Common myeloid progenitor, CD34-positive (primary cell): ENCODE measurements around the gene CHST4.

Experiments
- CTCF ChIA-PET: fragments of 350-600 bp; sonication (Branson Sonifier 250); formaldehyde crosslinking; loops from one replicate; lab custom pipeline; 2021; ENCODE audit warnings: antibody characterized with exemption; lab: Charles Lee
- POLR2A ChIA-PET: fragments of 350-600 bp; sonication (Branson Sonifier 250); formaldehyde crosslinking; loops from one replicate; lab custom pipeline; 2021; ENCODE audit warnings: antibody characterized with exemption; lab: Charles Lee
- DNase-seq, 3 donors: peaks; one replicate each; pipeline versions ENCODE4 v3.0.0 to v3.0.0-alpha.2; 2013
- H3K27ac ChIP-seq, 2 experiments: 1 replicate in 1 of 2; 2 replicates in 1 of 2; pipeline ENCODE4 v1.7.0; 2013; ENCODE audit warnings: inconsistent platforms in 2 of 2, low read length in 2 of 2, mild to moderate bottlenecking in 2 of 2, low read depth in 1 of 2, moderate library complexity in 1 of 2; ENCODE audit not compliant: severe bottlenecking in 2 of 2, insufficient read depth in 1 of 2, poor library complexity in 1 of 2
- H3K27me3 ChIP-seq, 5 experiments: replicated peaks in 2 of 5; 1 replicate in 3 of 5; 2 replicates in 2 of 5; pipeline versions ENCODE4 v1.6.1 to v1.7.0; 2013; ENCODE audit warnings: low read length in 4 of 5, mild to moderate bottlenecking in 2 of 5, moderate library complexity in 2 of 5, inconsistent platforms in 1 of 5; ENCODE audit not compliant: insufficient read depth in 5 of 5, control insufficient read depth in 4 of 5
- H3K36me3 ChIP-seq, 4 experiments: 1 replicate in 2 of 4; 2 replicates in 2 of 4; pipeline versions ENCODE4 v1.6.1 to v1.7.0; 2013; ENCODE audit warnings: low read length in 3 of 4, control low read depth in 1 of 4, mild to moderate bottlenecking in 1 of 4; ENCODE audit not compliant: control insufficient read depth in 4 of 4, insufficient read depth in 4 of 4
- H3K4me1 ChIP-seq, 4 experiments: 1 replicate in 3 of 4; 2 replicates in 1 of 4; pipeline versions ENCODE4 v1.6.1 to v1.7.1; 2013; ENCODE audit warnings: low read length in 3 of 4, mild to moderate bottlenecking in 3 of 4, control low read depth in 1 of 4, inconsistent platforms in 1 of 4, moderate library complexity in 1 of 4; ENCODE audit not compliant: control insufficient read depth in 4 of 4, insufficient read depth in 4 of 4; ENCODE audit errors: control extremely low read depth in 1 of 4
- H3K4me3 ChIP-seq, 7 experiments: 1 replicate in 4 of 7; 2 replicates in 3 of 7; pipeline versions ENCODE4 v1.5.1 to v1.7.0; 2013; ENCODE audit warnings: mild to moderate bottlenecking in 7 of 7, low read length in 6 of 7, moderate library complexity in 6 of 7, inconsistent platforms in 2 of 7, low read depth in 2 of 7, control low read depth in 1 of 7; ENCODE audit not compliant: insufficient read depth in 4 of 7, control insufficient read depth in 1 of 7; ENCODE audit errors: extremely low read depth in 1 of 7
- H3K9me3 ChIP-seq, 5 experiments: 1 replicate in 4 of 5; 2 replicates in 1 of 5; pipeline versions ENCODE4 v1.6.1 to v1.7.1; 2013; ENCODE audit warnings: low read length in 4 of 5, mild to moderate bottlenecking in 2 of 5, inconsistent platforms in 1 of 5, low read depth in 1 of 5, moderate library complexity in 1 of 5; ENCODE audit not compliant: control insufficient read depth in 4 of 5, insufficient read depth in 2 of 5; ENCODE audit errors: control extremely low read depth in 1 of 5
- WGBS: methylation state at CpG from one replicate; pipeline ENCODE4 v1.1.5; 2013; ENCODE audit not compliant: insufficient coverage; 5-methylcytosine and 5-hydroxymethylcytosine counted together

Gene CHST4

GRCh38 chr16:71565812-71566700, 39.8 kb downstream of the CHST4 start:
- Histone ChIP-seq H3K9me3 (peaks cover 0 to 4% (median 2%) of the 10 kb centered on the region in 5 experiments), H3K27me3 (peaks cover 0 to 6% (median 0%) of the 10 kb centered on the region in 5 experiments), H3K4me1 (peaks cover 0 to 17% (median 9%) of the 10 kb centered on the region in 4 experiments), H3K4me3 (peak overlapping the region in 5 of 7 experiments; percentile 63 to 85 (median 76)), H3K27ac (peak overlapping the region in 1 of 2 experiments; percentile 80), H3K36me3 (no peaks in the 10 kb centered on the region)
- CTCF ChIA-PET, result interaction anchor here (2.1 kb wide), 1 partner anchor 44 kb away, joined by 20 read pairs; no protein-coding TSS in a partner anchor
- 73% methylated on average over 7 of the region's 9 CpGs for WGBS
- peak in 2 of 3 donors; percentile 36 to 39 for DNase-seq
- POLR2A ChIA-PET, result no interaction called here

- POLR2A ChIA-PET, result no interaction called here
- peaks cover 0 to 8% (median 0%) of the 10 kb centered on the region in 5 experiments for H3K27me3 ChIP-seq
- 100% methylated on average over 8 of the region's 8 CpGs for WGBS
- H3K9me3 ChIP-seq, result no peaks in the 10 kb centered on the region
- DNase-seq, result no peak
- CTCF ChIA-PET, result no interaction called here
- no peak overlapping the region for H3K4me3 ChIP-seq
- H3K4me1 ChIP-seq, result peaks cover 0 to 17% (median 9%) of the 10 kb centered on the region in 4 experiments
- H3K27ac ChIP-seq, result no peak overlapping the region
- no peaks in the 10 kb centered on the region for H3K36me3 ChIP-seq
Observed at GRCh38 chr16:71567931-71568330, 41.7 kb downstream of the CHST4 start.

DNA sequence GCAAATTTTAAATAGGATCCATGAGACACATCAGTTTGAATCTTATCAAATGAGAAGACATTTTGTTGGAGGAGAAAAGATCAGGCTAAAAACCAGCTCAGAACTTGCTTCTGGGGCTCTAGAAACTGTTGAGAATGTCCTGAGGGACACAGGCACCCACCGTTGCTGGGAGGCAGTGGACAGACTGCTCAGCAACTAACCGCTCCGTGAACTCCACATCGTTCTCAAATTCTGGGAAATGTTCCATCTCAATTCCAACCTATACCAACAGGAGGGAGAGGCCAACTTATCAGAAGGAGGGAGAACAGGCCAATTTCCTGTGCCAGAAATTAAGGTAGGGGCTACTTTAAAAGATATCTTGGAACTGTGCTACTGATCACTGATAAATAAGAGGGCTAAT, 42.3 kb downstream of the CHST4 start:
- H3K36me3 ChIP-seq, result no peaks in the 10 kb centered on the region
- 100% methylated on average over 2 of the region's 4 CpGs for WGBS
- H3K27ac ChIP-seq, result no peak overlapping the region
- ChIA-PET CTCF (no interaction called here), POLR2A (no interaction called here)
- no peaks in the 10 kb centered on the region for H3K9me3 ChIP-seq
- peaks cover 0 to 17% (median 9%) of the 10 kb centered on the region in 4 experiments for H3K4me1 ChIP-seq
- DNase-seq, result no peak
- H3K27me3 ChIP-seq, result peaks cover 0 to 8% (median 0%) of the 10 kb centered on the region in 5 experiments
- no peak overlapping the region for H3K4me3 ChIP-seq

DNA sequence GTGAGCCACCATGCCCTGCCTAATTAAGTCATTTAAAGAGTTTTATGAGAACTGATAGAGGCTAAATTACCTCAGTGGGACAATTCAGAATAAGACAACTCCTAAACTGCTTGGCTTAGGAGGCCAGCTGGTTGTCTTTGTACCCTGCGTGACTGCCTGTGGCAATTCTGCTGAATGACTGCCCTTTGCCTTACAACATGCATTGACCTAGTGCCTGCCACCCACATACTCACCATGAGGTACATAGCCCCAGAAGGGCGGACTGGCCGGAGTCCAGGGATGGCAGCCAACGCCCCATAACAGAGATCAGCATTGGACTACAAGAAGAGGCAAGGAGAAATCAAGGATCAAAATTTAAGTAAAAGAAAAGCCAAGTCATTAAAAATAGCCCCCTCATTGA, 43.4 kb downstream of the CHST4 start:
- CTCF ChIA-PET, result no interaction called here

GRCh38 chr16:71570144-71570543, 43.9 kb downstream of the CHST4 start:
- Histone ChIP-seq H3K27me3 (peaks cover 0 to 8% (median 0%) of the 10 kb centered on the region in 5 experiments), H3K27ac (no peak overlapping the region), H3K36me3 (no peaks in the 10 kb centered on the region), H3K4me1 (peaks cover 0 to 11% (median 5%) of the 10 kb centered on the region in 4 experiments), H3K4me3 (no peak overlapping the region), H3K9me3 (no peaks in the 10 kb centered on the region)
- WGBS, result 97% methylated on average over 7 of the region's 8 CpGs
- DNase-seq, result no peak
- ChIA-PET CTCF (no interaction called here), POLR2A (no interaction called here)

More for the DNA sequence above, 43.4 kb downstream of the CHST4 start:
- Histone ChIP-seq H3K27me3 (peaks cover 0 to 8% (median 0%) of the 10 kb centered on the region in 5 experiments), H3K36me3 (no peaks in the 10 kb centered on the region), H3K4me3 (no peak overlapping the region), H3K27ac (no peak overlapping the region), H3K4me1 (peaks cover 0 to 14% (median 6%) of the 10 kb centered on the region in 4 experiments), H3K9me3 (no peaks in the 10 kb centered on the region)
- no peak for DNase-seq
- POLR2A ChIA-PET, result no interaction called here
- 100% methylated on average over 4 of the region's 4 CpGs for WGBS

- no peaks in the 10 kb centered on the region for H3K4me1 ChIP-seq
- H3K27ac ChIP-seq, result no peak overlapping the region
- H3K4me3 ChIP-seq, result no peak overlapping the region
- H3K36me3 ChIP-seq, result no peaks in the 10 kb centered on the region
- ChIA-PET CTCF (interaction anchor here (0.9 to 1.4 kb wide), 2 partner anchors 10 to 38 kb away, joined by 3 to 4 read pairs; no protein-coding TSS in a partner anchor), POLR2A (interaction anchor here (0.6 kb wide), 1 partner anchor 81 kb away, joined by 3 read pairs; no protein-coding TSS in a partner anchor)
- peaks cover 0 to 14% (median 8%) of the 10 kb centered on the region in 5 experiments for H3K27me3 ChIP-seq
- H3K9me3 ChIP-seq, result no peaks in the 10 kb centered on the region
- DNase-seq, result no peak
- 89% methylated on average over 3 of the region's 3 CpGs for WGBS
Observed at GRCh38 chr16:71572497-71573116, 46.4 kb downstream of the CHST4 start.
